Fibroblast of lung (primary cell): Measurements from ENCODE around the gene NFE2L3.

Source experiments
- EZH2 ChIP-seq: IDR thresholded peaks from 2 replicates; pipeline ENCODE4 v1.5.1; 2012; ENCODE audit warnings: low read length, control low read depth, mild to moderate bottlenecking; ENCODE audit errors: missing control alignments
- TF ChIP-seq, protein P1 (sequence below), 2 donors: IDR thresholded peaks in 1 of 2; conservative IDR thresholded peaks in 1 of 2; 1 replicate in 1 of 2; 2 replicates in 1 of 2; pipeline ENCODE4 v1.5.1; 2011 to 2012; ENCODE audit warnings: low read length in 2 of 2, control low read depth in 1 of 2, inconsistent platforms in 1 of 2, low read depth in 1 of 2, mild to moderate bottlenecking in 1 of 2

DNA sequence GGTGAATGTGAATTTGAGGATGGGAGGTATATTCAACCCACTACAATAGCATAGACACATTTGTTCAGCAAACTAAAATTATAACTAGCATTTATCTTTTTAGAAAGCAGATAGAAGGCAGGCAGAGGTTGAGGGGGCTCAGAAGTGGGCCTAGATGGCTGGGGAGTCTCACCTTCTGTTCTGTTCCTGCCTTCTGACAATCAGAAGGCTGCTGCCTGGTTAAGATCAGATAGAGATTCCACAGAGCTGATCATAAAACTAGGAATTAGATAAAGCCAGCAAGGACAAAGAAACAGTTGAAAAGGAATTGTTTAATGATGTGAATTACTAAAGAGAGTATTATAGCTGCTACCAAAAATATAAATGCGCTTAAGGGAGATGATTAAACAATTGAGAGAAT is 11.6 kb upstream of the NFE2L3 start:
- TF ChIP-seq, protein P1, sequence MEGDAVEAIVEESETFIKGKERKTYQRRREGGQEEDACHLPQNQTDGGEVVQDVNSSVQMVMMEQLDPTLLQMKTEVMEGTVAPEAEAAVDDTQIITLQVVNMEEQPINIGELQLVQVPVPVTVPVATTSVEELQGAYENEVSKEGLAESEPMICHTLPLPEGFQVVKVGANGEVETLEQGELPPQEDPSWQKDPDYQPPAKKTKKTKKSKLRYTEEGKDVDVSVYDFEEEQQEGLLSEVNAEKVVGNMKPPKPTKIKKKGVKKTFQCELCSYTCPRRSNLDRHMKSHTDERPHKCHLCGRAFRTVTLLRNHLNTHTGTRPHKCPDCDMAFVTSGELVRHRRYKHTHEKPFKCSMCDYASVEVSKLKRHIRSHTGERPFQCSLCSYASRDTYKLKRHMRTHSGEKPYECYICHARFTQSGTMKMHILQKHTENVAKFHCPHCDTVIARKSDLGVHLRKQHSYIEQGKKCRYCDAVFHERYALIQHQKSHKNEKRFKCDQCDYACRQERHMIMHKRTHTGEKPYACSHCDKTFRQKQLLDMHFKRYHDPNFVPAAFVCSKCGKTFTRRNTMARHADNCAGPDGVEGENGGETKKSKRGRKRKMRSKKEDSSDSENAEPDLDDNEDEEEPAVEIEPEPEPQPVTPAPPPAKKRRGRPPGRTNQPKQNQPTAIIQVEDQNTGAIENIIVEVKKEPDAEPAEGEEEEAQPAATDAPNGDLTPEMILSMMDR (conservative IDR thresholded peaks at IDR 0.05 in 1 of 2, IDR thresholded peaks at IDR 0.05 in 1 of 2; ENCODE audit: low read depth in 1 of 2, low read length in 2 of 2) = no peak
- no peak for TF ChIP-seq EZH2
